ENCODE data around the gene DLL4.

The DLL4 gene

DNA sequence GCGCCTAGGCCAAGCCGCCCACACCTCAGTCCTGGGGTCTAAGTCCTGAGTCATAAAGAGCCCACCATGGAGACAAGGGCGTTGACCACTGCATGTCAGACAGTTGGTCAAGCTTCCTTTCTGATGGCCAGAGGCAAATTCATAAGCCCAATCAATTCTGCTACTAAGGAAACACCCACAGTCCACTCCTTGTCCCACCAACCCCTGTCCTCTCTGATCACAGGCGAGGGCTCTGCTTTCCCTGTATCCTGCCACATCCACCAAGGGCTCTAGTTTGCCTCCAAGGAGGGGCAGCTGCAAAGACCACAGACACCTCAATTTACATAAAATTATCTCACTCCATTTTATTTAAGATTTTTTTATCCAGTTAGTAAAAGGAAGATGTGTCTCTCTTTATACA, 49.4 kb downstream of the DLL4 start:
- no peak overlapping the region for H2AK5ac ChIP-seq (ENCODE audit: low read length, severe bottlenecking)
- H2BK120ac ChIP-seq (ENCODE audit: low read depth, low read length) = no peak overlapping the region
- no peak overlapping the region for H2BK12ac ChIP-seq (ENCODE audit: low read length in 2 of 2)
- DNase-seq = no peak
- no peak overlapping the region for H3K14ac ChIP-seq (ENCODE audit: low read length in 2 of 2)
- 96% methylated on average over 4 of the region's 4 CpGs for WGBS
- H3K4ac ChIP-seq (ENCODE audit: low read depth in 1 of 2, low read length in 2 of 2) = no peak overlapping the region
- H3K27me3 ChIP-seq (ENCODE audit: control insufficient read depth in 1 of 2, insufficient read depth in 1 of 2, low read length in 2 of 2) = no peaks in the 10 kb centered on the region
- H3K9ac ChIP-seq (ENCODE audit: low read length) = no peak overlapping the region
- no peak overlapping the region for H3K4me3 ChIP-seq (ENCODE audit: insufficient read depth in 1 of 2, low read depth in 1 of 2, low read length in 2 of 2)
- peaks cover 8% of the 10 kb centered on the region for H3K4me1 ChIP-seq (ENCODE audit: control insufficient read depth, insufficient read depth, low read depth, low read length)
- H4K91ac ChIP-seq (ENCODE audit: low read length) = peak overlapping the region; percentile 18
- no peak overlapping the region for H2AFZ ChIP-seq (ENCODE audit: low read depth, low read length)
- no peak overlapping the region for H3K18ac ChIP-seq (ENCODE audit: low read depth in 1 of 2, low read length in 2 of 2)
- H2BK5ac ChIP-seq (ENCODE audit: low read depth, low read length, poor library complexity, severe bottlenecking) = no peak overlapping the region
- no peak overlapping the region for H3K27ac ChIP-seq (ENCODE audit: low read length, poor library complexity, severe bottlenecking)
- H4K8ac ChIP-seq (ENCODE audit: low read length) = no peak overlapping the region
- no peak overlapping the region for H3K23ac ChIP-seq (ENCODE audit: low read length in 2 of 2)
- peaks cover 66 to 85% of the 10 kb centered on the region in 2 experiments for H3K36me3 ChIP-seq (ENCODE audit: control insufficient read depth in 1 of 2, insufficient read depth in 2 of 2, low read depth in 1 of 2, low read length in 2 of 2)
- no peak overlapping the region for H3K4me2 ChIP-seq (ENCODE audit: low read length, poor library complexity, severe bottlenecking)
- H3K79me1 ChIP-seq (replicated peaks; ENCODE audit: low read length, poor library complexity, severe bottlenecking) = peaks cover 12% of the 10 kb centered on the region
- H2BK15ac ChIP-seq (ENCODE audit: low read depth, poor library complexity, severe bottlenecking) = no peak overlapping the region
- no peaks in the 10 kb centered on the region for H3K9me3 ChIP-seq (ENCODE audit: control insufficient read depth, low read length)

DNA sequence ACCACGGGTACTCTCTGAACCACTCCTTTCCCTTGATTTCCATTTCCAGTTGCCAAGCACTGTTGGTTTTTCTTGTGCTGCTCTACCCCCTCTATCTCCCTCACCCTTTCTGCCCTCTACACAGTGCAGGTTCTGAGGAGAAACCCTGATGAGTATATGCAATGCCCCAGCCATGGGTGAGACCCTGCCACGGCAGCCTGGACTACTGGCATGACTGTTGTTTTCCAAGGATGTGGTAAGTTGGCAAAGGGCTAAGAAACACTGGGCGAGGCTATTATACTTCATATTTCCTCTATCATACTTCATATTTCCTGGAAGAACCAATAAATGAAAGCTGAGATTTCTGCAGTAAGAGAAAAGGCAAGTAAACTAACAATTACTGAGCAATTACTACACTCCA, 52.0 kb downstream of the DLL4 start:
- no peak overlapping the region for H3K18ac ChIP-seq (ENCODE audit: low read depth in 1 of 2, low read length in 2 of 2)
- H3K4me3 ChIP-seq (ENCODE audit: insufficient read depth in 1 of 2, low read depth in 1 of 2, low read length in 2 of 2) = no peak overlapping the region
- H2AFZ ChIP-seq (ENCODE audit: low read depth, low read length) = no peak overlapping the region
- H2BK5ac ChIP-seq (ENCODE audit: low read depth, low read length, poor library complexity, severe bottlenecking) = no peak overlapping the region
- H3K4me2 ChIP-seq (ENCODE audit: low read length, poor library complexity, severe bottlenecking) = no peak overlapping the region
- H4K8ac ChIP-seq (ENCODE audit: low read length) = no peak overlapping the region
- H3K27me3 ChIP-seq (ENCODE audit: control insufficient read depth in 1 of 2, insufficient read depth in 1 of 2, low read length in 2 of 2) = no peaks in the 10 kb centered on the region
- H2BK15ac ChIP-seq (ENCODE audit: low read depth, poor library complexity, severe bottlenecking) = no peak overlapping the region
- H2BK12ac ChIP-seq (ENCODE audit: low read length in 2 of 2) = peak overlapping the region in 1 of 2 experiments; percentile 52
- no peak overlapping the region for H3K23ac ChIP-seq (ENCODE audit: low read length in 2 of 2)
- H3K9ac ChIP-seq (ENCODE audit: low read length) = no peak overlapping the region
- H4K91ac ChIP-seq (ENCODE audit: low read length) = no peak overlapping the region
- no peak overlapping the region for H3K27ac ChIP-seq (ENCODE audit: low read length, poor library complexity, severe bottlenecking)
- no peaks in the 10 kb centered on the region for H3K9me3 ChIP-seq (ENCODE audit: control insufficient read depth, low read length)
- H3K4ac ChIP-seq (ENCODE audit: low read depth in 1 of 2, low read length in 2 of 2) = no peak overlapping the region
- H2AK5ac ChIP-seq (ENCODE audit: low read length, severe bottlenecking) = no peak overlapping the region
- peaks cover 16% of the 10 kb centered on the region for H3K4me1 ChIP-seq (ENCODE audit: control insufficient read depth, insufficient read depth, low read depth, low read length)
- 100% methylated on average over 1 of the region's 3 CpGs for WGBS
- peaks cover 69 to 89% of the 10 kb centered on the region in 2 experiments for H3K36me3 ChIP-seq (ENCODE audit: control insufficient read depth in 1 of 2, insufficient read depth in 2 of 2, low read depth in 1 of 2, low read length in 2 of 2)
- peaks cover 12% of the 10 kb centered on the region for H3K79me1 ChIP-seq (replicated peaks; ENCODE audit: low read length, poor library complexity, severe bottlenecking)
- no peak for DNase-seq
- H3K14ac ChIP-seq (ENCODE audit: low read length in 2 of 2) = no peak overlapping the region
- no peak overlapping the region for H2BK120ac ChIP-seq (ENCODE audit: low read depth, low read length)

DNA sequence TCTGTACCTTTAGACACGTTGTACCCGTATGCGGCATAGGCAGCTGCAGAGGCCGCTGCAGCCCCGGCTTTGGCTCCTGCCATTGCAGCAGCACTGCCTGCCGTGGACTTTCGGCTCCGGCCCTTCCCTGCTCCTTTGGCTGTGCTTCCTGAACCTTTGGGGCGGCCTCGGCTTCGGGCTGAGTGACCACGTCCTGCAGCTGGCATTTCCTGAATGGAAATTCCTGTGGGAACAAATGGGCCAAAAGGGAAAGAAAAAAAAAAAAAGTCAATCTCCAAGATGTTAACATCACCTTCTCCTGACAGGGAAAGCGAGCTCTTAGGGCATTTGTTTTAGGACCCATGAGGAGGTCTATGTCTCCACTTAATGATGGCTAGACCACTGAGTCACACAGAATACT, 53.7 kb downstream of the DLL4 start:
- Histone ChIP-seq H4K8ac (ENCODE audit: low read length) (peak overlapping the region; percentile 87), H2AK5ac (ENCODE audit: low read length, severe bottlenecking) (no peak overlapping the region), H2BK120ac (ENCODE audit: low read depth, low read length) (peak overlapping the region; percentile 64), H2BK5ac (ENCODE audit: low read depth, low read length, poor library complexity, severe bottlenecking) (no peak overlapping the region), H3K27ac (ENCODE audit: low read length, poor library complexity, severe bottlenecking) (peak overlapping the region; percentile 81), H3K23ac (ENCODE audit: low read length in 2 of 2) (no peak overlapping the region), H3K9me3 (ENCODE audit: control insufficient read depth, low read length) (no peaks in the 10 kb centered on the region), H3K9ac (ENCODE audit: low read length) (no peak overlapping the region), H2BK12ac (ENCODE audit: low read length in 2 of 2) (no peak overlapping the region), H3K4me2 (ENCODE audit: low read length, poor library complexity, severe bottlenecking) (no peak overlapping the region), H3K4me3 (ENCODE audit: insufficient read depth in 1 of 2, low read depth in 1 of 2, low read length in 2 of 2) (no peak overlapping the region), H2BK15ac (ENCODE audit: low read depth, poor library complexity, severe bottlenecking) (no peak overlapping the region), H3K36me3 (ENCODE audit: control insufficient read depth in 1 of 2, insufficient read depth in 2 of 2, low read depth in 1 of 2, low read length in 2 of 2) (peaks cover 67 to 88% of the 10 kb centered on the region in 2 experiments), H3K4me1 (ENCODE audit: control insufficient read depth, insufficient read depth, low read depth, low read length) (peaks cover 16% of the 10 kb centered on the region), H3K27me3 (ENCODE audit: control insufficient read depth in 1 of 2, insufficient read depth in 1 of 2, low read length in 2 of 2) (no peaks in the 10 kb centered on the region), H3K79me1 (replicated peaks; ENCODE audit: low read length, poor library complexity, severe bottlenecking) (peaks cover 13% of the 10 kb centered on the region), H3K18ac (ENCODE audit: low read depth in 1 of 2, low read length in 2 of 2) (peak overlapping the region; percentile 77), H3K4ac (ENCODE audit: low read depth in 1 of 2, low read length in 2 of 2) (peak overlapping the region; percentile 6 to 27), H4K91ac (ENCODE audit: low read length) (peak overlapping the region; percentile 87), H2AFZ (ENCODE audit: low read depth, low read length) (no peak overlapping the region), H3K14ac (ENCODE audit: low read length in 2 of 2) (no peak overlapping the region)
- WGBS = 10% methylated on average over 13 of the region's 13 CpGs
- DNase-seq = peak; percentile 95

GRCh38 chr15:40984406-40984805, 55.3 kb downstream of the DLL4 start:
- 78% methylated on average over 3 of the region's 5 CpGs for WGBS

More at GRCh38 chr15:40984406-40984805, 55.3 kb downstream of the DLL4 start:
- peak overlapping the region; percentile 82 for H3K9ac ChIP-seq (ENCODE audit: low read length)
- H2AFZ ChIP-seq (ENCODE audit: low read depth, low read length) = no peak overlapping the region
- no peaks in the 10 kb centered on the region for H3K9me3 ChIP-seq (ENCODE audit: control insufficient read depth, low read length)
- H2BK15ac ChIP-seq (ENCODE audit: low read depth, poor library complexity, severe bottlenecking) = peak overlapping the region; percentile 80
- peaks cover 54 to 82% of the 10 kb centered on the region in 2 experiments for H3K36me3 ChIP-seq (ENCODE audit: control insufficient read depth in 1 of 2, insufficient read depth in 2 of 2, low read depth in 1 of 2, low read length in 2 of 2)
- no peak overlapping the region for H3K4me3 ChIP-seq (ENCODE audit: insufficient read depth in 1 of 2, low read depth in 1 of 2, low read length in 2 of 2)
- H2AK5ac ChIP-seq (ENCODE audit: low read length, severe bottlenecking) = no peak overlapping the region
- H2BK120ac ChIP-seq (ENCODE audit: low read depth, low read length) = no peak overlapping the region
- H3K4me1 ChIP-seq (ENCODE audit: control insufficient read depth, insufficient read depth, low read depth, low read length) = peaks cover 16% of the 10 kb centered on the region
- H2BK5ac ChIP-seq (ENCODE audit: low read depth, low read length, poor library complexity, severe bottlenecking) = no peak overlapping the region
- H3K27ac ChIP-seq (ENCODE audit: low read length, poor library complexity, severe bottlenecking) = no peak overlapping the region
- H3K4me2 ChIP-seq (ENCODE audit: low read length, poor library complexity, severe bottlenecking) = no peak overlapping the region
- peaks cover 12% of the 10 kb centered on the region for H3K79me1 ChIP-seq (replicated peaks; ENCODE audit: low read length, poor library complexity, severe bottlenecking)
- H3K27me3 ChIP-seq (ENCODE audit: control insufficient read depth in 1 of 2, insufficient read depth in 1 of 2, low read length in 2 of 2) = no peaks in the 10 kb centered on the region
- peak overlapping the region in 1 of 2 experiments; percentile 27 for H2BK12ac ChIP-seq (ENCODE audit: low read length in 2 of 2)
- H3K14ac ChIP-seq (ENCODE audit: low read length in 2 of 2) = no peak overlapping the region
- DNase-seq = no peak
- no peak overlapping the region for H4K91ac ChIP-seq (ENCODE audit: low read length)
- no peak overlapping the region for H3K23ac ChIP-seq (ENCODE audit: low read length in 2 of 2)
- no peak overlapping the region for H3K18ac ChIP-seq (ENCODE audit: low read depth in 1 of 2, low read length in 2 of 2)
- peak overlapping the region; percentile 49 for H4K8ac ChIP-seq (ENCODE audit: low read length)
- H3K4ac ChIP-seq (ENCODE audit: low read depth in 1 of 2, low read length in 2 of 2) = no peak overlapping the region
